Cardiac fibroblast (primary cell): ENCODE data around the gene SPATA13.
"Not testable (repeated sequence)": the region's sequence is repeated elsewhere in the genome, so short reads cannot be mapped to it uniquely, and the experiment has no call there.

Source experiments
- DNase-seq, 2 donors: peaks; one replicate each; pipeline versions ENCODE4 v3.0.0 to v3.0.0-alpha.2; 2010; ENCODE audit warnings: low read depth in 2 of 2
- H3K4me3 ChIP-seq, 2 donors: replicated peaks in 1 of 2; 1 replicate in 1 of 2; 2 replicates in 1 of 2; pipeline ENCODE4 v1.5.1; 2011; ENCODE audit warnings: low read depth in 2 of 2, low read length in 2 of 2, mild to moderate bottlenecking in 2 of 2, moderate library complexity in 1 of 2
- TF ChIP-seq, protein P1 (sequence below): IDR thresholded peaks from one replicate; pipeline ENCODE4 v1.5.1; 2011; ENCODE audit warnings: low read depth, mild to moderate bottlenecking, low read length, inconsistent platforms

The SPATA13 gene

DNA sequence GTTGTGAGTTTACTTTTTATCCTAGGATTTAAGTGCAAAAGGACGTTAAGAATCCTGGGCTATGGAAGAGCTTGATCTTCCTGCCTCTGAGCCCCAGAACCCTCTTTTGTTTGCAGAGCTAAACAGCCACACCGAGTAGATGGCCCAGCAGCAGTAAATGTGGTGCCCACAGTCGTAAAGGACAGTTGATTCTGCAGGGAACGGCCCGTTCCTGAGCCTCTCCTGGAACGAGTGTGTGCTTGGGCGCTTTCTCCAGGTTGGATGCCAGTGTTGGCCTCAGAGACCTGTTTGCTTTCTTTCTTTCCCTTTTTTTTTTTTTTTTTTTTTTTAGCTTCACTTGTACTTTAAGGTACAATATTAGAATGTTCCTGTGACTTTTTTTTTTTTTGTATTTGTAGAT lies 41.7 kb downstream of the SPATA13 start:
- no peak overlapping the region for H3K4me3 ChIP-seq
- TF ChIP-seq, protein P1, sequence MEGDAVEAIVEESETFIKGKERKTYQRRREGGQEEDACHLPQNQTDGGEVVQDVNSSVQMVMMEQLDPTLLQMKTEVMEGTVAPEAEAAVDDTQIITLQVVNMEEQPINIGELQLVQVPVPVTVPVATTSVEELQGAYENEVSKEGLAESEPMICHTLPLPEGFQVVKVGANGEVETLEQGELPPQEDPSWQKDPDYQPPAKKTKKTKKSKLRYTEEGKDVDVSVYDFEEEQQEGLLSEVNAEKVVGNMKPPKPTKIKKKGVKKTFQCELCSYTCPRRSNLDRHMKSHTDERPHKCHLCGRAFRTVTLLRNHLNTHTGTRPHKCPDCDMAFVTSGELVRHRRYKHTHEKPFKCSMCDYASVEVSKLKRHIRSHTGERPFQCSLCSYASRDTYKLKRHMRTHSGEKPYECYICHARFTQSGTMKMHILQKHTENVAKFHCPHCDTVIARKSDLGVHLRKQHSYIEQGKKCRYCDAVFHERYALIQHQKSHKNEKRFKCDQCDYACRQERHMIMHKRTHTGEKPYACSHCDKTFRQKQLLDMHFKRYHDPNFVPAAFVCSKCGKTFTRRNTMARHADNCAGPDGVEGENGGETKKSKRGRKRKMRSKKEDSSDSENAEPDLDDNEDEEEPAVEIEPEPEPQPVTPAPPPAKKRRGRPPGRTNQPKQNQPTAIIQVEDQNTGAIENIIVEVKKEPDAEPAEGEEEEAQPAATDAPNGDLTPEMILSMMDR: no peak
- no peak for DNase-seq

DNA sequence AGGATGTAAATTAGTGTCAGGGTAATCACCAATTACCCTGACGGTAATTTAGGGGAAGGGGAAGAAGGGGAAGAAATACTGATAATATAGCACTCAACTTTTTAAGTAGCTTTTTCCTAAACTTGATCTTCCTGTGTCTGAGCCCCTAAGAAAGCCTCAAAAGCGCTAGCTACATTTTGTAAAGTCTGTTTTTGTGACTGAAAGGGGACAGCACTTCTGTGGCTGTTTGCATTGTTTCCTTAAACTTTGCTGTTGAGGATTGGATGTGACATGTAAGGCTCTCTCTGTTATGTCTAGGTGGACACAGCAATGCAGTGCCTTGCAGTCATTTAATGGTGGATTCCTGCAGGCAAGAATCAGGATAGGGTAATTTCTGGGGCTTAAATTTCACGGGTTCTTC lies 42.8 kb downstream of the SPATA13 start:
- H3K4me3 ChIP-seq: no peak overlapping the region
- no peak for DNase-seq
- TF ChIP-seq, protein P1: no peak

DNA sequence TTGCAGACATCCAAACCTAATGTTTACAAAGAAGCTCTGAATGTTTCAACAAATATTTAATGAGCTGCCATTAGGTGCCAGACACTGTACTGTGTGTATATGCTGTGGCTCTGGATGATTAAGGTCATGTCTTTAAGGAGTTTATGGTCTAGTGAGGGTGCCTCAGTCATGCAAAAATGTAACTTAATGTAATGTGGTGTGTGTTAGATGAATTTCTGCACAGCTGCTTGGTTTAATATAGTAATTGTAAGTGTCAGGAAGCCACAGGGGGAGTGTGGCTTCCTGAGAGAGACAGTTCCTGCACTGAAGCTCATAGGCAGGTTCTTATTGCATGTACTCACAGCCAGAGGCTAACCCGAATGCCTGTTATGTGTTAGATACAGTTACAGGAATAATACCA lies 43.3 kb downstream of the SPATA13 start:
- DNase-seq: no peak
- H3K4me3 ChIP-seq: no peak overlapping the region

DNA sequence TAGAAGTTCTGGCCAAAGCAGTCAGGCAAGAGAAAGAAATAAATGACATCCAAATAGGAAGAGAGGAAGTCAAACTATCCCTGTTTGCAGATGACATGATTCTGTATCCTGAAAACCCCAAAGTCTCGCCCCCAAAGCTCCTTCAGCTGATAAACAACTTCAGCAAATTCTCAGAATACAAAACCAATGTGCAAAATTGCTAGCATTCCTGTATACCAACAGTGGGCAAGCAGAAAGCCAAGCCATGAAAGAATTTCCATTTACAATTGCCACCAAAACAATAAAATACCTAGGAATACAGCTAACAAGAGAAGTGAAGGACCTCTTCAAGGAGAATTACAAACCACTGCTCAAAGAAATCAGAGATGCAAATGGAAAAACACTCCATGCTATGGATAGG lies 44.6 kb downstream of the SPATA13 start:
- not testable (repeated sequence) for DNase-seq, H3K4me3 ChIP-seq

More for the DNA sequence above, 43.3 kb downstream of the SPATA13 start:
- TF ChIP-seq, protein P1: no peak

DNA sequence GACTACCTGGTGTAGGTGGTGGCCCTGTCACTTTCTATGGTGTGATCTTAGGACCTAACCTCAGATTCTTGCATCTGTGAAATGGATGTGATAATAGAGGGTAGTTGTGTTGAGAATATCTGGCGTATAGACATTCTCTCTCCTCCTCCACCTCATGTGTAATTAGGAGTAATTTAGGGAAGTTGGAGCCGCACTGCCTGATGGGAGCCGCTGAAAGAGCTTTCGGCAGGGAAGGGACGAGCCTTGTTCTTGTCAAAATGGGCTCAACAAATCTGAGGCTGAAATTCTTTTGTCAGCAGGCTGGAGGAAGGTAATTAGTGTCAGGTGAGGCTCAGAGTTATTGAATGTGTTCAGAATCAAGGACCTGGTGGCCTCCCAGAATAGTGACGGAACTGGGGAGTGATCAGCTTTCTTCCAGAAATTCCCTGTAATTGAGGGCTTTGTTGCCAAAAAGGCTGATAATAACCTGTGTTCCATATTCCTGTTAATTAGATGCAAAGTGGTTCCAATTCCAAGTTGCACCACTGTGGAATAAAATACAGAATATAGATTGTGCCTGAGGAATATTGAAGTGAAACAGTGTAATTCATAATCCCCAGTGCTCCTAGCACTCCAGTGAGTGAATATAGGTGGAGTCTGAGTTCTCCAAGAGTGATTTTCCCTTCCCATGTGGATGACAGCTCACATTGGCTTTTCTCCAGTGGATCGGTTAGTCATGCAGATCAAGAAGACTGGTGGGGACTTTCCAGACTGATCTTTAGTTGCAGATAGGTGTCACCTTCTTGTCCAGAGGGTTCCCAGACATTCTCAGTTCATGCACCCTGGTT lies 47.5 kb downstream of the SPATA13 start:
- H3K4me3 ChIP-seq: no peak overlapping the region
- TF ChIP-seq, protein P1: no peak
- DNase-seq: peak; percentile 79 to 86

DNA sequence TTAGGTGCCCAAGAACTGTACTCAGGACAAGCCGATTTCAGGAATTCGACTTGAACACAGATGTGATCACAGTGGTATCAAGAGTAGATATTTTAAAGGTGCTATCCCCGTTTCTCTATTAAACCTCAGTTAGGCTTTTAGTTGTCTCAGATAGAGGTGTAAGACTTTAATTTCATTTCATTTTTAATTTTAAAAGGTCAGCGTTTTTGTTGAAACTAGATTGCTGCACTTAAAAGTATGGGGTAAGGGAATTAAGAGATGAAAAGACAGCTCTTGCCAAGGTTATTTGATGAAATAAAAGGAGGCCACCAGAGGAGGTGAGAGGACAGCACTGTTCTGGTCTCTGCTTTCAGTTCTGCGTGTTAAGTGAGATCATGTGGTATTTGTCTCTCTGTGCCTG lies 48.6 kb downstream of the SPATA13 start:
- H3K4me3 ChIP-seq: no peak overlapping the region
- TF ChIP-seq, protein P1: no peak
- DNase-seq: no peak

DNA sequence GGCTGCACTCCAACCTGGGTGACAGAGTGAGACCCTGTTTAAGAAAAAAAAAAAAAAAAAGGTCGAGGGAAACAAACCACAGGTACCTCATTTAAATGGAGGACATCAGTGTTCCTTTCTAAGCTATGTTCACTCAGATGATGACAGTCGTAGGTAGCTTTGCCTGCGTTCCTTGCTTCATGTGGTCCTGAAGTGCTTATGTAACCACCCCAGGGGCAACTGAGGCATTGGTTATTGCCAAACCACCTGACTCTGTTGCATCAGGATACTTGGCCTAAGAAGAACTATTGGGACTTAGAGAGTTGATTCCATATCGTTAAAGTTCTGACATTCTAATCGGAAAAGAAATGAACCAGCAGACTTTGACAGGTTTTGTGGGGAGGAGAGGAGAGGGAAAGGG lies 51.7 kb downstream of the SPATA13 start:
- no peak for DNase-seq
- no peak overlapping the region for H3K4me3 ChIP-seq
- TF ChIP-seq, protein P1: no peak
